ENCODE data around the gene DBI.

Gene DBI

GRCh38 chr2:119354860-119355259, 11.9 kb upstream of the DBI start:
- no peak for DNase-seq (ENCODE audit: low spot score)
- TF ChIP-seq, protein P1, sequence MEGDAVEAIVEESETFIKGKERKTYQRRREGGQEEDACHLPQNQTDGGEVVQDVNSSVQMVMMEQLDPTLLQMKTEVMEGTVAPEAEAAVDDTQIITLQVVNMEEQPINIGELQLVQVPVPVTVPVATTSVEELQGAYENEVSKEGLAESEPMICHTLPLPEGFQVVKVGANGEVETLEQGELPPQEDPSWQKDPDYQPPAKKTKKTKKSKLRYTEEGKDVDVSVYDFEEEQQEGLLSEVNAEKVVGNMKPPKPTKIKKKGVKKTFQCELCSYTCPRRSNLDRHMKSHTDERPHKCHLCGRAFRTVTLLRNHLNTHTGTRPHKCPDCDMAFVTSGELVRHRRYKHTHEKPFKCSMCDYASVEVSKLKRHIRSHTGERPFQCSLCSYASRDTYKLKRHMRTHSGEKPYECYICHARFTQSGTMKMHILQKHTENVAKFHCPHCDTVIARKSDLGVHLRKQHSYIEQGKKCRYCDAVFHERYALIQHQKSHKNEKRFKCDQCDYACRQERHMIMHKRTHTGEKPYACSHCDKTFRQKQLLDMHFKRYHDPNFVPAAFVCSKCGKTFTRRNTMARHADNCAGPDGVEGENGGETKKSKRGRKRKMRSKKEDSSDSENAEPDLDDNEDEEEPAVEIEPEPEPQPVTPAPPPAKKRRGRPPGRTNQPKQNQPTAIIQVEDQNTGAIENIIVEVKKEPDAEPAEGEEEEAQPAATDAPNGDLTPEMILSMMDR (IDR thresholded peaks at IDR 0.05; ENCODE audit: extremely low read depth, insufficient read depth, missing control alignments) = no peak
- in situ Hi-C loops (cut with MboI; ENCODE audit: low pct_unique_long_range_greater_than_20kb, low sequenced_read_pairs, unreplicated experiment) = no loop called here

DNA sequence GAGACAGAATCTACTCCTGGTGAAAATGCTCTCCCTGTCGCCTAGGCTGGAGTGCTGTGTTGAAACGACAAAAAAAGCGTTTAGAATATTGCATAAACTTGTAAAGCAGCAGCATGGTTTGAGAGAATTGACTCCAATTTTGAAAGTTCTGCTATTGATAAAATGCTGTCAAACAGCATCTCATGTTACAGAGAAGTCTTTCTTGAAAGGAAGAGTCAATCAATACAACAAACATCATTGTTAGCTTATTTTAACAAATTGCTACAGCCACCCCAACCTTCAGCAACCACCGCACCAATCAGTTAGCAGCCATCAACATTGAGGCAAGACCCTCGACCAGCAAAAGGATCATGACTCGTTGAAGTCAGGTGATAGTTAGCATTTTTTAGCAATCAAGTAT, 7.0 kb upstream of the DBI start:
- in situ Hi-C loops (cut with MboI; ENCODE audit: low pct_unique_long_range_greater_than_20kb, low sequenced_read_pairs, unreplicated experiment) = no loop called here
- TF ChIP-seq, protein P1 (IDR thresholded peaks at IDR 0.05; ENCODE audit: extremely low read depth, insufficient read depth, missing control alignments) = no peak
- DNase-seq (ENCODE audit: low spot score) = no peak

DNA sequence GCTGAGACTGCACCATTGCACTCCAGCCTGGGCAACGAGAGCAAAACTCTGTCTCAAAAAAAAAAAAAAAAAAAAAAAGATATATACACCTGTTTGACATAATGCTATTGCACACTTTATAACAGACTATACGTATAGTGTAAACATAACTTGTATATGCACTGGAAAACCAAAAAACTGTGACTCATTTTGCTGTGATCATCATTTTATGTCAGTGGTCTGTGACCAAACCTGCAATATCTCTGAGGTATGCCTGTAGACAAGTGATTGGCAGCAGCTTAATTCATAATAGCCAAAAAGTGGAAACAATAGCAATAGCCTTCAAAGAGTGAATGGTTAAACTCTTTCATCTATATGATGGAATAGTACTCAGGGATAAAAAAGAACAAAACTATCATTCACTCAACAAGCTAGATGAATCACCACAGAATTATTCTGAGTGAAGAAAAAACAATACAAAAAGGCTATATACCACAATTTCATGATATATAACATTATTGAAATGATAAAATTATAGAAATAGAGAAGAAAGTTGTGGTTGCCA, 6.3 kb upstream of the DBI start:
- TF ChIP-seq, protein P1 (IDR thresholded peaks at IDR 0.05; ENCODE audit: extremely low read depth, insufficient read depth, missing control alignments) = no peak
- DNase-seq (ENCODE audit: low spot score) = no peak
- in situ Hi-C loops (cut with MboI; ENCODE audit: low pct_unique_long_range_greater_than_20kb, low sequenced_read_pairs, unreplicated experiment) = no loop called here

DNA sequence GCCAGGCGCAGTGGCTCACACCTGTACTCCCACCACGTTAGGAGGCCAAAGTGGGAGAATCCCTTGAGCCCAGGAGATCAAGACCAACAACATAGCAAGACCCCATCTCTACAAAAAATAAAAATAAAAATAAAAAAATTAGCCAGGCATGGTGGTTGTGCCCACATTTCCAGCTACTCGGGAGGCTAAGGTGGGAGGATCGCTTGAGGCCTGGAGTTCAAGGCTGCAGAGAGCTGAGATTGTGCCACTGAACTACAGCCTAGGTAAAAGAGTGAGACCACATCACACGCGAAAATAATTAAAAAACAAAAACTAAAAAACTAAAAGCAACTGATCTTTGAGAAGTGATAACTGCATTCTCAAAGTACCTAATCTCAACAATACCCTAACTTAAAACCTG, 2.0 kb upstream of the DBI start:
- no peak for DNase-seq (ENCODE audit: low spot score)
- in situ Hi-C loops (cut with MboI; ENCODE audit: low pct_unique_long_range_greater_than_20kb, low sequenced_read_pairs, unreplicated experiment) = no loop called here
- TF ChIP-seq, protein P1 (IDR thresholded peaks at IDR 0.05; ENCODE audit: extremely low read depth, insufficient read depth, missing control alignments) = no peak

GRCh38 chr2:119365436-119365835, 1.3 kb upstream of the DBI start:
- DNase-seq (ENCODE audit: low spot score) = no peak
- TF ChIP-seq, protein P1 (IDR thresholded peaks at IDR 0.05; ENCODE audit: extremely low read depth, insufficient read depth, missing control alignments) = no peak
- in situ Hi-C loops (cut with MboI; ENCODE audit: low pct_unique_long_range_greater_than_20kb, low sequenced_read_pairs, unreplicated experiment) = no loop called here

DNA sequence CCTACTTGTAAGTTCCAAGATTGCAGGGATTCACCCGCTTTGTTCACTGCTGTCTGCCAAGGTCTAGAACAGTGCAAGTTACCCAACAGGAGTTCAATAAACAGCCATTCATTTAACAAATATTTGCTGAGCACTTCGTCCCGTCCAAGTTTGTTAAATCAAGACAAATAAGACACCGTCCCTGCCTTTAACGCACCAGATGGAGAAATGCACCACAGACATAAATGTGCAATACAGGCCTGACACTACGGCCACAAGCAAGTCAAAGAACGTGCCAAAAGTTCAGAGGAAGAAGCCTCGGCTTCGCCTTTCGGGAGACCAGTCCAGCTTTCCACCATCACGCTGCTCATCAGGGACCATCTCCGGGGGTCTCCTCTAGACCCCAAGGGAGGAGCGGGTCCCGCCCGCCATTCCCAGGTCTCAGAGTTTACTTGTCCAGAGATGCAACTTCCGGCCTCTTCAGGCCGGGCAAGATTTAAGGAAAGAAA, 572 bp upstream of the DBI start:
- in situ Hi-C loops (cut with MboI; ENCODE audit: low pct_unique_long_range_greater_than_20kb, low sequenced_read_pairs, unreplicated experiment) = no loop called here
- TF ChIP-seq, protein P1 (IDR thresholded peaks at IDR 0.05; ENCODE audit: extremely low read depth, insufficient read depth, missing control alignments) = no peak
- peak; percentile 27 for DNase-seq (ENCODE audit: low spot score)

All from GM13977 (cell line).